HepG2 (cell line): Measurements from ENCODE around the gene FGD5. TPM values are rescaled to one million over a fixed set of nuclear protein-coding genes. Genes with fewer than 3 reads are reported as not detected.
A peak's percentile ranks its signal among the peaks of the same experiment; 100 is the strongest.

Experiments
- AGO2 ChIP-seq: fragments of 200-400 bp; formaldehyde crosslinking; optimal IDR thresholded peaks from 2 replicates; pipeline ENCODE3; 2017; ENCODE audit warnings: mild to moderate bottlenecking, low read depth, low read length, moderate library complexity
- ARID3A ChIP-seq: IDR thresholded peaks from 2 replicates; pipeline ENCODE4 v1.6.1; 2012; ENCODE audit warnings: low read depth, low read length, improper control_type of control experiment
- ARNT2 ChIP-seq: sonication (generic); formaldehyde crosslinking; IDR thresholded peaks from 2 replicates; pipeline ENCODE4 v1.8.0; 2022; ENCODE audit warnings: mild to moderate bottlenecking, low read depth, missing genetic modification reagents, moderate library complexity
- CREM ChIP-seq, 2 experiments: sonication (generic) in 1 of 2; formaldehyde crosslinking in 1 of 2; IDR thresholded peaks; 2 replicates each; pipeline versions ENCODE4 v1.4.0 to v1.6.1; 2016 to 2020; ENCODE audit warnings: antibody characterized with exemption in 1 of 2, mild to moderate bottlenecking in 1 of 2, missing genetic modification reagents in 1 of 2
- HDAC1 ChIP-seq: sonication (generic); formaldehyde crosslinking; IDR thresholded peaks from 2 replicates; pipeline ENCODE4 v1.5.1; 2020; ENCODE audit warnings: mild to moderate bottlenecking, missing genetic modification reagents
- HIVEP1 ChIP-seq: sonication (generic); formaldehyde crosslinking; IDR thresholded peaks from 2 replicates; pipeline ENCODE4 v1.4.0; 2020; ENCODE audit warnings: mild to moderate bottlenecking, missing genetic modification reagents
- HOXA5 ChIP-seq: sonication (generic); formaldehyde crosslinking; IDR thresholded peaks from 2 replicates; pipeline ENCODE4 v1.4.0; 2020; ENCODE audit warnings: missing genetic modification reagents
- MIER3 ChIP-seq: IDR thresholded peaks from 2 replicates; pipeline ENCODE4 v1.6.1; 2016; ENCODE audit warnings: missing compliant biosample characterization, borderline replicate concordance
- POGK ChIP-seq: sonication (generic); formaldehyde crosslinking; conservative IDR thresholded peaks from 2 replicates; pipeline ENCODE4 v1.8.0; 2022; ENCODE audit warnings: mild to moderate bottlenecking, moderate library complexity, missing genetic modification reagents
- POLR2G ChIP-seq: fragments of 200-400 bp; formaldehyde crosslinking; IDR thresholded peaks from 2 replicates; pipeline ENCODE4 v1.6.1; 2018; ENCODE audit warnings: mild to moderate bottlenecking, low read depth, low read length, moderate library complexity
- PRMT3 ChIP-seq: sonication (generic); formaldehyde crosslinking; IDR thresholded peaks from 2 replicates; pipeline ENCODE4 v1.8.1; 2022; ENCODE audit warnings: low read depth, mild to moderate bottlenecking, moderate library complexity, missing genetic modification reagents, borderline replicate concordance
- SALL1 ChIP-seq: sonication (generic); formaldehyde crosslinking; IDR thresholded peaks from 2 replicates; pipeline ENCODE4 v1.8.0; 2022; ENCODE audit warnings: mild to moderate bottlenecking, missing genetic modification reagents
- SP4 ChIP-seq: sonication (generic); formaldehyde crosslinking; IDR thresholded peaks from 2 replicates; pipeline ENCODE4 v1.8.1; 2023; ENCODE audit warnings: mild to moderate bottlenecking, missing genetic modification reagents
- SPEN ChIP-seq: sonication (generic); formaldehyde crosslinking; IDR thresholded peaks from 2 replicates; pipeline ENCODE4 v1.5.1; 2020; ENCODE audit warnings: low read depth, mild to moderate bottlenecking, missing genetic modification reagents
- SRY ChIP-seq: sonication (generic); formaldehyde crosslinking; IDR thresholded peaks from 2 replicates; pipeline ENCODE4 v1.8.0; 2022; ENCODE audit warnings: mild to moderate bottlenecking, missing genetic modification reagents
- TBX2 ChIP-seq: sonication (generic); formaldehyde crosslinking; IDR thresholded peaks from 2 replicates; pipeline ENCODE4 v1.5.0; 2020; ENCODE audit warnings: missing genetic modification reagents, mild to moderate bottlenecking, borderline replicate concordance
- TFAP4 ChIP-seq: sonication (generic); IDR thresholded peaks from 2 replicates; pipeline ENCODE4 v1.6.1; 2016; ENCODE audit warnings: low read depth, borderline replicate concordance
- THAP11 ChIP-seq: IDR thresholded peaks from 2 replicates; pipeline ENCODE4 v1.6.1; 2016; ENCODE audit warnings: missing biosample characterization, missing genetic modification reagents
- ZFP36L2 ChIP-seq: sonication (generic); formaldehyde crosslinking; IDR thresholded peaks from 2 replicates; pipeline ENCODE4 v1.4.0; 2020; ENCODE audit warnings: missing genetic modification reagents
- ZNF331 ChIP-seq: sonication (generic); formaldehyde crosslinking; IDR thresholded peaks from 2 replicates; pipeline ENCODE4 v1.4.0; 2020; ENCODE audit warnings: missing genetic modification reagents
- ZNF446 ChIP-seq: sonication (generic); formaldehyde crosslinking; IDR thresholded peaks from 2 replicates; pipeline ENCODE4 v1.5.0; 2020; ENCODE audit warnings: mild to moderate bottlenecking, missing genetic modification reagents
- ZNF678 ChIP-seq: sonication (generic); formaldehyde crosslinking; IDR thresholded peaks from 2 replicates; pipeline ENCODE4 v1.4.0; 2020; ENCODE audit warnings: mild to moderate bottlenecking, missing genetic modification reagents
- ZNF768 ChIP-seq: sonication (generic); formaldehyde crosslinking; IDR thresholded peaks from 2 replicates; pipeline ENCODE4 v1.4.0; 2020; ENCODE audit warnings: missing genetic modification reagents
- polyA plus RNA-seq, 8 experiments: library from polyadenylated mRNA; depleted of rRNA in 3 of 8; stranded (reverse) in 7 of 8; unstranded in 1 of 8; fragments of >200 nt; fragmentation: Illumina TruSeq in 4 of 8; extraction: Trizol in 4 of 8; gene quantifications; 2 replicates each; pipeline versions ENCODE4 v1.2.1 to v1.2.3, GENCODE V29; 2011 to 2016; ENCODE audit warnings: low read depth in 4 of 8, missing spikeins in 1 of 8, mixed read lengths in 1 of 8; ENCODE audit not compliant: insufficient read depth in 1 of 8
- total RNA-seq, 5 experiments: library from RNA; depleted of rRNA; stranded (reverse); fragments of >200 nt; fragmentation: Illumina TruSeq; extraction: Trizol; gene quantifications; 2 replicates each; pipeline ENCODE4 v1.2.3, GENCODE V29; 2016; ENCODE audit warnings: low read depth in 1 of 5

FGD5 gene
- total and polyA plus RNA-seq, 2 of the 13 experiments (the other 11 are each of a cell fraction or from before 2014, with no cell fraction given): 0.17 TPM; not detected in 1

- TF ChIP-seq TFAP4 (no peak), CREM (IDR thresholded peaks at IDR 0.05) (no peak), CREM (CRISPR knock-in tag; IDR thresholded peaks at IDR 0.05) (no peak), SP4 (CRISPR knock-in tag) (peak; percentile 41; the same call in 1 of the 2 replicates), HOXA5 (peak; percentile 33; the same call in 1 of the 2 replicates), POLR2G (peak; percentile 74), SALL1 (CRISPR knock-in tag) (0 out of 2 replicates have a peak, but pooled peaks have one; percentile 23), ARID3A (no peak), SPEN (peak; percentile 13; the same call in 1 of the 2 replicates), ZNF446 (no peak; the same call in 1 of the 2 replicates), SRY (CRISPR knock-in tag) (peak; percentile 83), ZNF768 (CRISPR knock-in tag) (peak; percentile 55; the same call in 1 of the 2 replicates), HIVEP1 (CRISPR knock-in tag) (0 out of 2 replicates have a peak, but pooled peaks have one; percentile 43), HDAC1 (CRISPR knock-in tag) (peak; percentile 65; the same call in 1 of the 2 replicates), THAP11 (CRISPR knock-in tag) (peak; percentile 48), ZFP36L2 (CRISPR knock-in tag) (no peak), ZNF678 (CRISPR knock-in tag) (0 out of 2 replicates have a peak, but pooled peaks have one; percentile 11), ZNF331 (no peak), MIER3 (CRISPR knock-in tag) (no peak), AGO2 (peak; percentile 63), ARNT2 (CRISPR knock-in tag) (peak; percentile 72), POGK (CRISPR knock-in tag) (peak; percentile 65; the same call in 1 of the 2 replicates), PRMT3 (no peak), TBX2 (CRISPR knock-in tag) (peak; percentile 38; the same call in 1 of the 2 replicates)
These were observed 128.5 kb downstream of the FGD5 start, which contains the start of gene NR2C2 (continued) for GRCh38 chr3:14947100-14947885.
